Prostate gland (tissue), 2 donors: Measurements from ENCODE around the gene NGRN. TPM values are rescaled to one million over a fixed set of nuclear protein-coding genes. Genes with fewer than 3 reads are reported as not detected.

Source experiments
- DNase-seq: peaks from one replicate; pipeline ENCODE4 v3.0.0-alpha.2; 2019; ENCODE audit warnings: low spot score
- H3K27ac ChIP-seq, 2 donors: fragments of 200-600 bp; sonication (generic); 2 replicates each; pipeline ENCODE4 v1.5.1; 2017 to 2019
- H3K27me3 ChIP-seq: fragments of 200-600 bp; sonication (generic); replicated peaks from 2 replicates; pipeline ENCODE4 v1.5.1; 2019; ENCODE audit not compliant: insufficient read depth
- H3K36me3 ChIP-seq, 2 donors: fragments of 200-600 bp; sonication (generic); 1 replicate in 1 of 2; 2 replicates in 1 of 2; pipeline versions ENCODE4 v1.5.1 to v1.8.1; 2017 to 2019
- H3K4me1 ChIP-seq: fragments of 200-600 bp; sonication (generic); replicated peaks from 2 replicates; pipeline ENCODE4 v1.5.1; 2019
- H3K4me3 ChIP-seq, 2 donors: fragments of 200-600 bp; sonication (generic); 2 replicates each; pipeline ENCODE4 v1.5.1; 2017 to 2019
- H3K9me3 ChIP-seq: fragments of 200-600 bp; sonication (generic); 2 replicates; pipeline ENCODE4 v1.5.1; 2017
- CTCF ChIP-seq, 4 experiments: fragments of 200-600 bp in 2 of 4; fragments of 450-650 bp in 2 of 4; sonication (generic) in 2 of 4; IDR thresholded peaks; 1 replicate in 3 of 4; 2 replicates in 1 of 4; pipeline ENCODE4 v1.5.1; 2016 to 2019; ENCODE audit warnings: antibody characterized with exemption in 4 of 4, mild to moderate bottlenecking in 2 of 4, moderate library complexity in 2 of 4
- POLR2A ChIP-seq: fragments of 450-650 bp; IDR thresholded peaks from one replicate; pipeline ENCODE4 v1.6.1; 2016; ENCODE audit warnings: antibody characterized with exemption, mild to moderate bottlenecking
- POLR2AphosphoS5 ChIP-seq: sonication (generic); formaldehyde crosslinking; IDR thresholded peaks from one replicate; pipeline ENCODE4 v1.6.1; 2017; ENCODE audit warnings: antibody characterized with exemption
- WGBS: methylation state at CpG from one replicate; pipeline ENCODE4 v1.1.5; 2018; 5-methylcytosine and 5-hydroxymethylcytosine counted together
- intact Hi-C: fragments of 100-400 bp; cut with DNase I; formaldehyde crosslinking; loops from one replicate; pipeline ENCODE4 v1.14.2; 2022
- total RNA-seq, 2 donors: library from RNA; depleted of rRNA; stranded (reverse); fragments of >200 nt; gene quantifications; one replicate each; pipeline ENCODE4 v1.1.0, GENCODE V29; 2016

Gene NGRN
- total RNA-seq, 2 donors from 2014 or later, result 102 to 108 TPM

- Histone ChIP-seq H3K9me3 (no peaks in the 10 kb centered on the region), H3K36me3 (no peaks in the 10 kb centered on the region), H3K27ac (no peak overlapping the region), H3K4me3 (no peak overlapping the region), H3K4me1 (no peaks in the 10 kb centered on the region), H3K27me3 (no peaks in the 10 kb centered on the region)
- WGBS, result 90% methylated on average over 2 of the region's 2 CpGs
- no peak for TF ChIP-seq POLR2AphosphoS5
- no peak for TF ChIP-seq POLR2A
- TF ChIP-seq CTCF (IDR thresholded peaks at IDR 0.05), result no peak
- intact Hi-C loops, result no loop called here
- no peak for DNase-seq
Observed at GRCh38 chr15:90307661-90308060, 42.2 kb downstream of the NGRN start.

GRCh38 chr15:90309020-90309419, 43.5 kb downstream of the NGRN start:
- TF ChIP-seq POLR2AphosphoS5, result no peak
- TF ChIP-seq CTCF (IDR thresholded peaks at IDR 0.05), result no peak
- no peak for TF ChIP-seq POLR2A
- WGBS, result 97% methylated on average over 4 of the region's 4 CpGs

GRCh38 chr15:90315278-90315982, 50.0 kb downstream of the NGRN start:
- Histone ChIP-seq H3K27ac (peak overlapping the region; percentile 58 to 78), H3K9me3 (no peaks in the 10 kb centered on the region), H3K27me3 (no peaks in the 10 kb centered on the region), H3K4me3 (no peak overlapping the region), H3K4me1 (no peaks in the 10 kb centered on the region), H3K36me3 (no peaks in the 10 kb centered on the region)
- intact Hi-C loops, result loop anchor here (10.0 kb wide), 2 partner anchors 309 to 569 kb away; partner anchors contain the start of gene FES
- DNase-seq, result peak; percentile 91
- peak; percentile 60 for TF ChIP-seq POLR2AphosphoS5
- no peak for TF ChIP-seq CTCF (IDR thresholded peaks at IDR 0.05)
- WGBS, result 19% methylated on average over 5 of the region's 5 CpGs

More at GRCh38 chr15:90309020-90309419, 43.5 kb downstream of the NGRN start:
- Histone ChIP-seq H3K4me3 (no peak overlapping the region), H3K4me1 (no peaks in the 10 kb centered on the region), H3K27me3 (no peaks in the 10 kb centered on the region), H3K36me3 (no peaks in the 10 kb centered on the region), H3K27ac (no peak overlapping the region), H3K9me3 (no peaks in the 10 kb centered on the region)
- no peak for DNase-seq
- intact Hi-C loops, result no loop called here

DNA sequence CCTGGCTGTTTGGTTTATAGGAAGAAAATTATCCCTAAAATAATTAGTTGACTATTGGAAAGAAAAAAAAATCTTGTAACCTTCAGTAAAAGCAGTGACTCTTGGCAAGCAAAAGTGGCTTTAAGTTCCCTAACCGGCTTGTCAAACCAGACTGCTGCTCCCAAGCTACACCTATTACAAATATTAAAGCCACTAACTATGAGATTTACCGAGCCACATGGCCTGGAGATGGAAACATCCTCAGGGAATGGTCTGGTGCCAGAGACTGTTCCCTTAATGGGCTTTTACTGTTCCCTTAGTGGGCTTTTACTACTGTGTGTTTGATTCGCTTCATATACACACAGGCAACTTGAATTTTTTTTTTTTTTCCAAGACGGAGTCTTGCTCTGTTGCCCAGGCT, 50.7 kb downstream of the NGRN start:
- peak overlapping the region; percentile 58 to 78 for H3K27ac ChIP-seq
- DNase-seq, result peak; percentile 90

More for the DNA sequence above, 50.7 kb downstream of the NGRN start:
- TF ChIP-seq POLR2AphosphoS5 (peak; percentile 81), CTCF (IDR thresholded peaks at IDR 0.05) (no peak), POLR2A (no peak)
- Histone ChIP-seq H3K9me3 (no peaks in the 10 kb centered on the region), H3K4me1 (no peaks in the 10 kb centered on the region), H3K4me3 (no peak overlapping the region), H3K27me3 (no peaks in the 10 kb centered on the region), H3K36me3 (no peaks in the 10 kb centered on the region)
- WGBS, result 9% methylated on average over 4 of the region's 4 CpGs
- intact Hi-C loops, result loop anchor here (10.0 kb wide), 2 partner anchors 309 to 569 kb away; partner anchors contain the start of gene FES
